WTC11 (cell line): ENCODE results near the gene R3HCC1L.

ENCODE experiments used
- CTCF ChIP-seq: fragments of 200-600 bp; IDR thresholded peaks from 2 replicates; pipeline ENCODE4 v1.8.0; 2022; ENCODE audit warnings: antibody characterized with exemption
- ZNF317 ChIP-seq: sonication (generic); formaldehyde crosslinking; IDR thresholded peaks from 2 replicates; pipeline ENCODE4 v1.8.1; 2023; ENCODE audit warnings: low read depth, mild to moderate bottlenecking, moderate library complexity, missing genetic modification reagents, borderline replicate concordance

DNA sequence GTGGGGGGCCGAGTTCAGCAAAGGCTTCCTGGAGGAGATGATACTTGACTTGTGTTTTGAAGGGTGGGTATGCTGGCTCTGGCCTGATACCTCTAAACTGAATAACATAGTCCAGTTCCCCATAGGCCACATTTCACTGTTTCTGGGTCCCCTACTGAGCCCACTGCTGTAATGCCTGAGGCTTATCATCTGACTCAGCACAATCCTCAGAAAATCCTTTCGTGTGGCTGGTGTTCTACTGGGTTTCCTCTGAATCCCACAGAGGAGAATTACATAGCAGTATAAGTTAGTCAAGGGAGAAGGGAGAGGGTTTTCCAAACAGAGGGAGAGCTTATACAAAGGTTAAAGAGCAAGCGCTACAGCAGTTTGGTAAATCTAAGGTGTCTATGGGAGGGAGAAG lies 2.8 kb upstream of the R3HCC1L start:
- no peak for TF ChIP-seq CTCF
- no peak for TF ChIP-seq ZNF317 (CRISPR knock-in tag)
